WTC11 (cell line): ENCODE results near the gene CREB1. TPM values are rescaled to one million over a fixed set of nuclear protein-coding genes. Genes with fewer than 3 reads are reported as not detected.

Source experiments
- ATAC-seq: fragments of 200-7000 bp; cut with Tn5 transposase; 2 replicates; pipeline ENCODE4 v1.10.0; 2021; ENCODE audit warnings: mild to moderate bottlenecking, moderate library complexity
- CTCF ChIA-PET: fragments of 300-600 bp; sonication (Branson Sonifier 250); formaldehyde crosslinking; loops from one replicate; lab custom pipeline; 2021; ENCODE audit warnings: antibody characterized with exemption; lab: Charles Lee
- POLR2A ChIA-PET: fragments of 350-600 bp; sonication (Branson Sonifier 250); formaldehyde crosslinking; loops from one replicate; lab custom pipeline; 2021; ENCODE audit warnings: antibody characterized with exemption; lab: Charles Lee
- DNase-seq: peaks from one replicate; pipeline ENCODE4 v3.0.0; 2021; ENCODE audit warnings: low spot score
- H3K27ac Mint-ChIP-seq: 2 replicates; pipeline ENCODE4 v1.8.0; 2021; ENCODE audit warnings: mixed read lengths
- H3K27me3 Mint-ChIP-seq: 2 replicates; pipeline ENCODE4 v1.8.0; 2021; ENCODE audit warnings: low read depth, mild to moderate bottlenecking, moderate library complexity, mixed read lengths
- H3K36me3 Mint-ChIP-seq: 2 replicates; pipeline ENCODE4 v1.8.0; 2021; ENCODE audit warnings: mixed read lengths
- H3K4me1 Mint-ChIP-seq: 2 replicates; pipeline ENCODE4 v1.8.0; 2022; ENCODE audit warnings: mixed read lengths
- H3K4me3 Mint-ChIP-seq: 2 replicates; pipeline ENCODE4 v1.8.0; 2021; ENCODE audit warnings: mild to moderate bottlenecking, moderate library complexity, mixed read lengths
- H3K9me3 Mint-ChIP-seq: 2 replicates; pipeline ENCODE4 v1.8.0; 2021; ENCODE audit warnings: mixed read lengths
- CBFB ChIP-seq: sonication (generic); formaldehyde crosslinking; IDR thresholded peaks from 2 replicates; pipeline ENCODE4 v1.8.1; 2022; ENCODE audit warnings: mild to moderate bottlenecking, low read depth, missing genetic modification reagents
- CREB1 ChIP-seq: sonication (generic); formaldehyde crosslinking; IDR thresholded peaks from 2 replicates; pipeline ENCODE4 v1.8.0; 2023; ENCODE audit warnings: mild to moderate bottlenecking, missing genetic modification reagents
- ELF4 ChIP-seq: sonication (generic); formaldehyde crosslinking; IDR thresholded peaks from 2 replicates; pipeline ENCODE4 v1.8.1; 2022; ENCODE audit warnings: low read depth, mild to moderate bottlenecking, moderate library complexity, missing genetic modification reagents
- EMX1 ChIP-seq: fragments of 250-450 bp; sonication (Bioruptor Pico); IDR thresholded peaks from 2 replicates; pipeline ENCODE4 v1.8.0; 2021; ENCODE audit warnings: mild to moderate bottlenecking
- FOXK1 ChIP-seq: sonication (generic); formaldehyde crosslinking; IDR thresholded peaks from 2 replicates; pipeline ENCODE4 v1.8.0; 2022; ENCODE audit warnings: mild to moderate bottlenecking, moderate library complexity, missing genetic modification reagents
- GABPB1 ChIP-seq: sonication (generic); formaldehyde crosslinking; IDR thresholded peaks from 2 replicates; pipeline ENCODE4 v1.8.1; 2023; ENCODE audit warnings: mild to moderate bottlenecking, missing genetic modification reagents
- PRDM15 ChIP-seq: sonication (generic); formaldehyde crosslinking; IDR thresholded peaks from 2 replicates; pipeline ENCODE4 v1.8.0; 2022; ENCODE audit warnings: missing genetic modification reagents
- PRRX2 ChIP-seq: fragments of 250-450 bp; sonication (Bioruptor Pico); IDR thresholded peaks from 2 replicates; pipeline ENCODE4 v1.8.0; 2021; ENCODE audit warnings: mild to moderate bottlenecking
- RELA ChIP-seq: sonication (generic); formaldehyde crosslinking; IDR thresholded peaks from 2 replicates; pipeline ENCODE4 v1.8.1; 2022; ENCODE audit warnings: missing genetic modification reagents, mild to moderate bottlenecking, borderline replicate concordance
- SMAD3 ChIP-seq: sonication (generic); formaldehyde crosslinking; IDR thresholded peaks from 2 replicates; pipeline ENCODE4 v1.8.0; 2022; ENCODE audit warnings: missing genetic modification reagents, mild to moderate bottlenecking, borderline replicate concordance
- ZMAT4 ChIP-seq: fragments of 250-450 bp; sonication (Bioruptor Pico); IDR thresholded peaks from 2 replicates; pipeline ENCODE4 v1.9.0; 2021; ENCODE audit warnings: mild to moderate bottlenecking
- ZNF138 ChIP-seq: sonication (generic); formaldehyde crosslinking; conservative IDR thresholded peaks from 2 replicates; pipeline ENCODE4 v1.8.1; 2022; ENCODE audit warnings: mild to moderate bottlenecking, moderate library complexity, missing genetic modification reagents
- ZNF232 ChIP-seq: sonication (generic); formaldehyde crosslinking; IDR thresholded peaks from 2 replicates; pipeline ENCODE4 v1.8.0; 2022; ENCODE audit warnings: mild to moderate bottlenecking, missing genetic modification reagents
- ZNF263 ChIP-seq: sonication (generic); formaldehyde crosslinking; IDR thresholded peaks from 2 replicates; pipeline ENCODE4 v1.8.1; 2022; ENCODE audit warnings: low read depth, mild to moderate bottlenecking, moderate library complexity, missing genetic modification reagents
- ZNF396 ChIP-seq: fragments of 250-450 bp; sonication (Bioruptor Pico); IDR thresholded peaks from 2 replicates; pipeline ENCODE4 v1.8.0; 2021; ENCODE audit warnings: mild to moderate bottlenecking, moderate library complexity, borderline replicate concordance
- ZNF425 ChIP-seq: fragments of 250-450 bp; sonication (Bioruptor Pico); conservative IDR thresholded peaks from 2 replicates; pipeline ENCODE4 v1.9.0; 2021; ENCODE audit warnings: mild to moderate bottlenecking
- total RNA-seq: library from RNA; stranded (reverse); gene quantifications from 3 replicates; pipeline ENCODE4 v1.2.3, GENCODE V29; 2021
- TF ChIP-seq, protein P1 (sequence below): fragments of 250-450 bp; sonication (Bioruptor Pico); IDR thresholded peaks from 2 replicates; pipeline ENCODE4 v2.1.2; 2022; ENCODE audit warnings: mild to moderate bottlenecking, moderate library complexity
- TF ChIP-seq, protein P2 (sequence below): sonication (generic); formaldehyde crosslinking; IDR thresholded peaks from 2 replicates; pipeline ENCODE4 v1.8.1; 2023; ENCODE audit warnings: mild to moderate bottlenecking, missing genetic modification reagents, moderate library complexity
- TF ChIP-seq, protein P3 (sequence below): sonication (generic); formaldehyde crosslinking; IDR thresholded peaks from 2 replicates; pipeline ENCODE4 v1.8.1; 2022; ENCODE audit warnings: mild to moderate bottlenecking, missing genetic modification reagents, moderate library complexity, borderline replicate concordance
- TF ChIP-seq, protein P4 (sequence below): sonication (generic); formaldehyde crosslinking; IDR thresholded peaks from 2 replicates; pipeline ENCODE4 v1.8.0; 2022; ENCODE audit warnings: mild to moderate bottlenecking, missing genetic modification reagents

The CREB1 gene
- total RNA-seq, 1 experiment from 2014 or later = 97.7 TPM

DNA sequence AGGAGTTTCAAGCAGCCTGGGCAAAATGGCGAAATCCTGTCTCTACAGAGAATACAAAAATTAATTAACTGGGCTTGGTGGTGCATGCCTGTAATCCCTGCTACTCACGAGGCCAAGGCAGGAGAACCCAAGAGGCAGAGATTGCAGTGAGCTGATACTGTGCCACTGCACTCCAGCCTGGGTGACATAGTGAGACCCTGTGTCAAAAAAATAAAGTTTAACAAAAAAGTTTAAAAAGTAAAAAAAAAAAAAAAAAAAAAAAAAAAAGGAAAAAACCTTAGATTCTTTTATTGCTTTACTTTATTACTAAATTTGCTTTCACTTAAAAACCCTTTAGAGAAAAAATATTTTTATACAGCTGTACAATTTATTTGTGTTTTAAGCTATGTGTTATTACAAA, 10.7 kb downstream of the CREB1 start (continued):
- TF ChIP-seq, protein P1, sequence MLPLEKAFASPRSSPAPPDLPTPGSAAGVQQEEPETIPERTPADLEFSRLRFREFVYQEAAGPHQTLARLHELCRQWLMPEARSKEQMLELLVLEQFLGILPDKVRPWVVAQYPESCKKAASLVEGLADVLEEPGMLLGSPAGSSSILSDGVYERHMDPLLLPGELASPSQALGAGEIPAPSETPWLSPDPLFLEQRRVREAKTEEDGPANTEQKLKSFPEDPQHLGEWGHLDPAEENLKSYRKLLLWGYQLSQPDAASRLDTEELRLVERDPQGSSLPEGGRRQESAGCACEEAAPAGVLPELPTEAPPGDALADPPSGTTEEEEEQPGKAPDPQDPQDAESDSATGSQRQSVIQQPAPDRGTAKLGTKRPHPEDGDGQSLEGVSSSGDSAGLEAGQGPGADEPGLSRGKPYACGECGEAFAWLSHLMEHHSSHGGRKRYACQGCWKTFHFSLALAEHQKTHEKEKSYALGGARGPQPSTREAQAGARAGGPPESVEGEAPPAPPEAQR (CRISPR knock-in tag) = no peak
- TF ChIP-seq GABPB1 (CRISPR knock-in tag) (no peak), ZNF396 (CRISPR knock-in tag) (no peak), RELA (CRISPR knock-in tag) (no peak)

GRCh38 chr2:207541933-207542332, 12.2 kb downstream of the CREB1 start:
- Mint-ChIP-seq H3K4me3 (no peak overlapping the region), H3K4me1 (peaks cover 29% of the 10 kb centered on the region), H3K36me3 (peaks cover 7% of the 10 kb centered on the region), H3K27ac (no peak overlapping the region), H3K9me3 (no peaks in the 10 kb centered on the region), H3K27me3 (no peaks in the 10 kb centered on the region)
- DNase-seq = no peak
- ATAC-seq = no peak
- ChIA-PET CTCF (no interaction called here), POLR2A (no interaction called here)
- TF ChIP-seq PRDM15 (CRISPR knock-in tag) = no peak
- TF ChIP-seq ZNF263 (CRISPR knock-in tag) = no peak
- TF ChIP-seq ZNF232 (CRISPR knock-in tag) = no peak
- TF ChIP-seq ZMAT4 (CRISPR knock-in tag) = no peak
- TF ChIP-seq ZNF138 (CRISPR knock-in tag) = no peak

DNA sequence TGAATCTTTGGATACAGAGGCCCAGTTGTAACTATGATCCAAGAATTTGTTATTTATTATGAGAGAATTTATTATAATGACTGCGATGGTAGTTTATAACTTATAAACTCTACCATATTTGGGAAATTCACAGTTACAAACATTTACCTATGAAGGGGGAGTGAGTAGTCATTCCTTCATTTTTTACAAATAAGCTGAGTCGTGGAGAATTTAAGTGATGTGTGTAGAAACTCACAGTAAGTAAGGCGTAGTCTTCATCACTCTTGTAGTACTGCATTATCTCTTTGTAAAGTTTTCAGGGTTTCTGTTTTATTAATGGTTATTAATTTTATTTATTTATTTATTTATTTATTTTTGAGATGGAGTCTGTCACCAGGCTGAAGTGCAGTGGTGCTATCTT, 13.5 kb downstream of the CREB1 start:
- Mint-ChIP-seq H3K27me3 (no peaks in the 10 kb centered on the region), H3K4me3 (no peak overlapping the region), H3K36me3 (peaks cover 8% of the 10 kb centered on the region), H3K27ac (no peak overlapping the region), H3K4me1 (peaks cover 27% of the 10 kb centered on the region), H3K9me3 (no peaks in the 10 kb centered on the region)
- DNase-seq = no peak
- CTCF ChIA-PET = no interaction called here
- POLR2A ChIA-PET = no interaction called here
- ATAC-seq = no peak
- no peak for TF ChIP-seq FOXK1
- TF ChIP-seq CREB1 (CRISPR knock-in tag) = no peak
- TF ChIP-seq, protein P2, sequence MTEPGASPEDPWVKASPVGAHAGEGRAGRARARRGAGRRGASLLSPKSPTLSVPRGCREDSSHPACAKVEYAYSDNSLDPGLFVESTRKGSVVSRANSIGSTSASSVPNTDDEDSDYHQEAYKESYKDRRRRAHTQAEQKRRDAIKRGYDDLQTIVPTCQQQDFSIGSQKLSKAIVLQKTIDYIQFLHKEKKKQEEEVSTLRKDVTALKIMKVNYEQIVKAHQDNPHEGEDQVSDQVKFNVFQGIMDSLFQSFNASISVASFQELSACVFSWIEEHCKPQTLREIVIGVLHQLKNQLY (CRISPR knock-in tag) = no peak
- TF ChIP-seq, protein P3, sequence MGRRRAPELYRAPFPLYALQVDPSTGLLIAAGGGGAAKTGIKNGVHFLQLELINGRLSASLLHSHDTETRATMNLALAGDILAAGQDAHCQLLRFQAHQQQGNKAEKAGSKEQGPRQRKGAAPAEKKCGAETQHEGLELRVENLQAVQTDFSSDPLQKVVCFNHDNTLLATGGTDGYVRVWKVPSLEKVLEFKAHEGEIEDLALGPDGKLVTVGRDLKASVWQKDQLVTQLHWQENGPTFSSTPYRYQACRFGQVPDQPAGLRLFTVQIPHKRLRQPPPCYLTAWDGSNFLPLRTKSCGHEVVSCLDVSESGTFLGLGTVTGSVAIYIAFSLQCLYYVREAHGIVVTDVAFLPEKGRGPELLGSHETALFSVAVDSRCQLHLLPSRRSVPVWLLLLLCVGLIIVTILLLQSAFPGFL (CRISPR knock-in tag) = no peak
- TF ChIP-seq ZNF425 (CRISPR knock-in tag) = no peak
- TF ChIP-seq ELF4 (CRISPR knock-in tag) = no peak
- TF ChIP-seq PRRX2 (CRISPR knock-in tag) = no peak
- TF ChIP-seq SMAD3 (CRISPR knock-in tag) = no peak
- TF ChIP-seq, protein P4, sequence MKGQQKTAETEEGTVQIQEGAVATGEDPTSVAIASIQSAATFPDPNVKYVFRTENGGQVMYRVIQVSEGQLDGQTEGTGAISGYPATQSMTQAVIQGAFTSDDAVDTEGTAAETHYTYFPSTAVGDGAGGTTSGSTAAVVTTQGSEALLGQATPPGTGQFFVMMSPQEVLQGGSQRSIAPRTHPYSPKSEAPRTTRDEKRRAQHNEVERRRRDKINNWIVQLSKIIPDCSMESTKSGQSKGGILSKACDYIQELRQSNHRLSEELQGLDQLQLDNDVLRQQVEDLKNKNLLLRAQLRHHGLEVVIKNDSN (CRISPR knock-in tag) = no peak
- no peak for TF ChIP-seq EMX1 (CRISPR knock-in tag)
- no peak for TF ChIP-seq CBFB (CRISPR knock-in tag)
